ENCODE measurements around the gene PIP5K1C.
"Not testable (repeated sequence)": the region's sequence is repeated elsewhere in the genome, so short reads cannot be mapped to it uniquely, and the experiment has no call there.

PIP5K1C gene

DNA sequence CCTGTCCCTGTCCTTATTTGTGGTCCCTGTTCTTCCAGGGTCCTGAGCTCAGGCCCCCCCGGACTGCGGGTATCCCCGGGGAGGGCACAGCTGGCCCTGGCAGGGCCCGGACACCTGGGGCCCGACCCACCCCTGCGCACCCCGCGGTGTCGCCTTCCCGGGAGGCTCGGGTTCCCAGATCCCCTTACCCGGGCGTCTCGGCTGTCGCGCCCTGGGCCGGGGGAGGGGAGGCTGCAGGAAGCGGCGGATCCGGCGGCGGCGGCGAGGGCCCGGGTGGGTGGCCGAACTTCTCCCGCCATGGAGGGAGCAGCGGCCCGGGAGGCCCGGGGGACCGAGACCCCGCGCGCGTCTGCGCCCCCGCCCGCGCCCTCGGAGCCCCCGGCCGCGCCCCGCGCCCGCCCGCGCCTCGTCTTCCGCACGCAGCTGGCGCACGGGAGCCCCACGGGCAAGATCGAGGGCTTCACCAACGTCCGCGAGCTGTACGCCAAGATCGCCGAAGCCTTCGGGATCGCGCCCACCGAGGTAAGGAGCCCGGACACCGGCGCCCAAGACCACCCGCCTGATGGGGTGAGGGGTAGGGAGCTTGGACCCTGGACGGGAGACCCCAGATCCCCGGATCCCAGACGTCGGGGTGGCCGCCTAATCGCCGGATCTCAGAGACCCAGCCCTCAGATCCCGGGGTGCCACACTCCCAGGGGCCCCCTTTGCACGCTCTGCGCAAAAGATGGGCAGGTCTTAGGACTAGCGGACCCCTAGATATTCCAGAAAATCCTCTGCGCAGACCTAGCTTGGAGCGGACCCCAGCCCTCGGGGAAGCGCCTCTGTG is 114.8 kb downstream of the PIP5K1C start, which contains the start of gene GIPC3:
GIPC3 (plus strand) TSS at position 178 of the 826 bp plus-strand sequence; CDS start at position 298, 120 bp downstream.
- peak in 1 of 3 donors; percentile 38 for DNase-seq

DNA sequence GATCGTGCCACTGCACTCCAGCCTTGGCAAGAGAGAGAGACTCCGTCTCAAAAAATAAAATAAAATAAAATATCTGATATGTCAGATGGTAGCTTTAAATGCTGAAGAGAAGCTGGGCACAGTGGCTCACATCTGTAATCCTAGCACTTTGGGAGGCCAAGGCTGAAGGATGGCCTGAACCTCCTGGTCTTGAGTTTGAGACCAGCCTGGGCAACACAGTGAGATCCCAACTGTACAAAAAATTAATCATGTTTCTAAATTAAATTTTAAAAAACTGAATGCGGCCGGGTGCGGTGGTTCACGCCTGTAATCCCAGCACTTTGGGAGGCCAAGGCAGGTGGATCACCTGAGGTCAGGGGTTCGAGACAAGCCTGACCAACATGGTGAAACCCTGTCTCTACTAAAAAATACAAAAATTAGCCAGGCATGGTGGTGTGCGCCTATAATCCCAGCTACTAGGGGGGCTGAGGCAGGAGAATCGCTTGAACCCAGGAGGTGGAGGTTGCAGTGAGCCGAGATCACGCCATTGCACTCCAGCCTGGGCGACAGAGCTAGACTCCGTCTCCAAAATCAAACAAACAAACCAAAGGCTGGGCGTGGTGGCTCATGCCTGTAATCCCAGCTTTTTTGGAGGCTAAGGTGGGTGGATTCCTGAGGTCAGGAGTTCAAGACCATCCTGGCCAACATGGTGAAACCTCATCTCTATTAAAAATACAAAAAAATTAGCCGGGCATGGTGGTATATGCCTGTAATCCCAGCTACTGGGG is 116.0 kb downstream of the PIP5K1C start:
- not testable (repeated sequence) for DNase-seq

- not testable (repeated sequence) for DNase-seq
Measured at GRCh38 chr19:3581792-3582191, 118.5 kb downstream of the PIP5K1C start.
